ENCODE results near the gene BCLAF1. TPM values are rescaled to one million over a fixed set of nuclear protein-coding genes. Genes with fewer than 3 reads are reported as not detected.

Gene BCLAF1
- total RNA-seq, 6 donors from 2014 or later = 88.3 to 267 (median 96.6) TPM

- Histone ChIP-seq H3K27me3 (no peaks in the 10 kb centered on the region), H3K4me1 (no peaks in the 10 kb centered on the region), H3K27ac (no peak overlapping the region), H3K36me3 (no peaks in the 10 kb centered on the region), H3K9me3 (no peaks in the 10 kb centered on the region), H3K4me3 (no peak overlapping the region)
- DNase-seq (no peak), ATAC-seq (ENCODE audit: low FRiP score in 2 of 2) (no peak)
- TF ChIP-seq EP300 (IDR thresholded peaks at IDR 0.05) = no peak
- TF ChIP-seq CTCF (IDR thresholded peaks at IDR 0.05) = no peak
Measured at GRCh38 chr6:136307351-136307750, 17.7 kb upstream of the BCLAF1 start.

GRCh38 chr6:136306466-136306865 is 16.8 kb upstream of the BCLAF1 start:
- no peak overlapping the region for H3K27ac ChIP-seq
- H3K9me3 ChIP-seq = no peaks in the 10 kb centered on the region
- TF ChIP-seq POLR2AphosphoS5 (IDR thresholded peaks at IDR 0.05) (no peak), CTCF (IDR thresholded peaks at IDR 0.05) (no peak), POLR2A (IDR thresholded peaks at IDR 0.05) (no peak), EP300 (IDR thresholded peaks at IDR 0.05) (no peak)
- WGBS, 2 donors = 65 to 82% methylated on average over 1 of the region's 1 CpG
- ATAC-seq (ENCODE audit: low FRiP score in 2 of 2) (no peak), DNase-seq (no peak)
- H3K4me1 ChIP-seq = no peaks in the 10 kb centered on the region
- no peaks in the 10 kb centered on the region for H3K36me3 ChIP-seq
- no peak overlapping the region for H3K4me3 ChIP-seq
- no peaks in the 10 kb centered on the region for H3K27me3 ChIP-seq

DNA sequence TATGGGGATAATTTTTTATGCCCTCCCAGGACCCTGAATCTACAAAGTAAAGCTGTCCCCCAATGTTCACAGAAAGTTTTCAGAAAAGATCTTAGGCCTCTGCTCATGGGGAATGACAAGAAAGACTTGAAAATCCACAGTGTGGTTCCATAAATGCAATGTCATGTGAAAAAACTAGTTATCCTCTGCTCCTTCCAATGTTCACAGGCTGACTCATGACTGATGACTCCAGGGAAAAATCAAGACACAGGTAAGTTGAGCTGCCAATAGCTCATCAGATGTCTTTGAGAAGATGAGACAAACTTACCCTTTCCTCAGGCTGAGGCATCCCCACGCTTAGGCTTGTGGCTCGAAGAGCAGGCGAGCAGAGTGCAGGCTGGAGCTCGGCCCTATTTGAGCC is 14.8 kb upstream of the BCLAF1 start:
- Histone ChIP-seq H3K4me3 (no peak overlapping the region), H3K27me3 (no peaks in the 10 kb centered on the region), H3K9me3 (no peaks in the 10 kb centered on the region), H3K36me3 (no peaks in the 10 kb centered on the region), H3K4me1 (no peaks in the 10 kb centered on the region), H3K27ac (no peak overlapping the region)
- no peak for ATAC-seq (ENCODE audit: low FRiP score in 2 of 2)
- TF ChIP-seq EP300 (IDR thresholded peaks at IDR 0.05) (no peak), POLR2AphosphoS5 (IDR thresholded peaks at IDR 0.05) (no peak), POLR2A (IDR thresholded peaks at IDR 0.05) (no peak), CTCF (IDR thresholded peaks at IDR 0.05) (no peak)
- no peak for DNase-seq
- 92% methylated on average over 4 of the region's 4 CpGs for WGBS, 2 donors

GRCh38 chr6:136303516-136303915 is 13.9 kb upstream of the BCLAF1 start:
- no peaks in the 10 kb centered on the region for H3K27me3 ChIP-seq
- TF ChIP-seq EP300 (IDR thresholded peaks at IDR 0.05) (no peak), CTCF (IDR thresholded peaks at IDR 0.05) (no peak), POLR2A (IDR thresholded peaks at IDR 0.05) (no peak), POLR2AphosphoS5 (IDR thresholded peaks at IDR 0.05) (no peak)
- 89 to 92% methylated on average over 3 of the region's 3 CpGs for WGBS, 2 donors
- ATAC-seq (ENCODE audit: low FRiP score in 2 of 2) (no peak), DNase-seq (no peak)
- H3K4me1 ChIP-seq = no peaks in the 10 kb centered on the region
- no peaks in the 10 kb centered on the region for H3K36me3 ChIP-seq
- H3K9me3 ChIP-seq = no peaks in the 10 kb centered on the region
- no peak overlapping the region for H3K27ac ChIP-seq
- H3K4me3 ChIP-seq = no peak overlapping the region

DNA sequence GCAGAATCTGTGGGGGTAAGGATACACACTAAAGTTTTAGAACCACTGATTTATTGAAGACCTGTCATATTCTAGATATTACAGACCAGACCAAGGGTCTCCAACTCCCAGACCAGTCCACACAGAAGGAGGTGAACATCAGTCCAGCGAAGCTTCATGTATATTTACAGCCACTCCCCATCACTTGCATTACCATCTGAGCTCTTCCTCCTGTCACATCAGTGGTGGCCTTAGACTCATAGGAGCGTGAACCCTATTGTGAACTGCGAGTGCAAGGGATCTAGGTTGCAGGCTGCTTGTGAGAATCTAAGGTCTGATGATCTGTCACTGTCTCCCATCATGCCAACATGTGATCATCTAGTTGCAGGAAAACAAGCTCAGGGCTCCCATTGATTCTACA is 5.0 kb upstream of the BCLAF1 start:
- Histone ChIP-seq H3K4me1 (peaks cover 7 to 11% (median 9%) of the 10 kb centered on the region in 4 donors), H3K27me3 (no peaks in the 10 kb centered on the region), H3K27ac (no peak overlapping the region), H3K9me3 (no peaks in the 10 kb centered on the region), H3K4me3 (no peak overlapping the region), H3K36me3 (no peaks in the 10 kb centered on the region)
- no peak for ATAC-seq (ENCODE audit: low FRiP score in 2 of 2)
- DNase-seq = no peak
- no peak for TF ChIP-seq POLR2AphosphoS5 (IDR thresholded peaks at IDR 0.05)
- no peak for TF ChIP-seq POLR2A (IDR thresholded peaks at IDR 0.05)
- no peak for TF ChIP-seq EP300 (IDR thresholded peaks at IDR 0.05)
- no peak for TF ChIP-seq CTCF (IDR thresholded peaks at IDR 0.05)
- 78 to 87% methylated on average over 3 of the region's 3 CpGs for WGBS, 2 donors

All from upper lobe of left lung (tissue), 6 donors.